DND-41 (cell line): Measurements from ENCODE around the gene FLAD1.

ENCODE experiments used
- EZH2 ChIP-seq: IDR thresholded peaks from 3 replicates; pipeline ENCODE4 v1.6.1; 2012; ENCODE audit warnings: borderline replicate concordance, low read depth, mild to moderate bottlenecking, moderate library complexity, low read length, inconsistent platforms; ENCODE audit not compliant: severe bottlenecking
- TF ChIP-seq, protein P1 (sequence below): IDR thresholded peaks from 2 replicates; pipeline ENCODE4 v1.5.1; 2012; ENCODE audit warnings: borderline replicate concordance, low read length, moderate library complexity, mild to moderate bottlenecking; ENCODE audit not compliant: poor library complexity, severe bottlenecking; ENCODE audit errors: extremely low read depth

- TF ChIP-seq, protein P1, sequence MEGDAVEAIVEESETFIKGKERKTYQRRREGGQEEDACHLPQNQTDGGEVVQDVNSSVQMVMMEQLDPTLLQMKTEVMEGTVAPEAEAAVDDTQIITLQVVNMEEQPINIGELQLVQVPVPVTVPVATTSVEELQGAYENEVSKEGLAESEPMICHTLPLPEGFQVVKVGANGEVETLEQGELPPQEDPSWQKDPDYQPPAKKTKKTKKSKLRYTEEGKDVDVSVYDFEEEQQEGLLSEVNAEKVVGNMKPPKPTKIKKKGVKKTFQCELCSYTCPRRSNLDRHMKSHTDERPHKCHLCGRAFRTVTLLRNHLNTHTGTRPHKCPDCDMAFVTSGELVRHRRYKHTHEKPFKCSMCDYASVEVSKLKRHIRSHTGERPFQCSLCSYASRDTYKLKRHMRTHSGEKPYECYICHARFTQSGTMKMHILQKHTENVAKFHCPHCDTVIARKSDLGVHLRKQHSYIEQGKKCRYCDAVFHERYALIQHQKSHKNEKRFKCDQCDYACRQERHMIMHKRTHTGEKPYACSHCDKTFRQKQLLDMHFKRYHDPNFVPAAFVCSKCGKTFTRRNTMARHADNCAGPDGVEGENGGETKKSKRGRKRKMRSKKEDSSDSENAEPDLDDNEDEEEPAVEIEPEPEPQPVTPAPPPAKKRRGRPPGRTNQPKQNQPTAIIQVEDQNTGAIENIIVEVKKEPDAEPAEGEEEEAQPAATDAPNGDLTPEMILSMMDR, result no peak
- no peak for TF ChIP-seq EZH2
Measured at GRCh38 chr1:155008015-155008941, 25.1 kb downstream of the FLAD1 start.
